Stomach (tissue), 9 donors: Measurements from ENCODE around the gene CELF4. TPM values are rescaled to one million over a fixed set of nuclear protein-coding genes. Genes with fewer than 3 reads are reported as not detected.

ENCODE experiments used
- DNase-seq, 2 donors: peaks; one replicate each; pipeline versions ENCODE4 v3.0.0 to v3.0.0-alpha.2; 2013 to 2019
- H3K27ac ChIP-seq, 5 donors: fragments of 200-600 bp in 4 of 5; sonication (generic) in 4 of 5; one replicate each; pipeline ENCODE4 v1.5.1; 2013 to 2019; ENCODE audit warnings: mild to moderate bottlenecking in 1 of 5, moderate library complexity in 1 of 5
- H3K27me3 ChIP-seq, 3 donors: fragments of 200-600 bp; sonication (generic); one replicate each; pipeline ENCODE4 v1.5.1; 2017 to 2019; ENCODE audit warnings: mixed run types in 1 of 3
- H3K36me3 ChIP-seq, 4 donors: fragments of 200-600 bp; sonication (generic); 1 replicate in 3 of 4; 2 replicates in 1 of 4; pipeline ENCODE4 v1.5.1; 2016 to 2019
- H3K4me1 ChIP-seq, 4 donors: fragments of 200-600 bp; sonication (generic); one replicate each; pipeline ENCODE4 v1.5.1; 2016 to 2019
- H3K4me3 ChIP-seq, 4 donors: fragments of 200-600 bp; sonication (generic) in 3 of 4; one replicate each; pipeline ENCODE4 v1.5.1; 2016 to 2019; ENCODE audit warnings: mild to moderate bottlenecking in 1 of 4
- H3K9me3 ChIP-seq, 4 donors: fragments of 200-600 bp; sonication (generic); one replicate each; pipeline ENCODE4 v1.5.1; 2016 to 2019
- CTCF ChIP-seq, 7 experiments: fragments of 450-650 bp in 4 of 7; fragments of 200-600 bp in 3 of 7; sonication (generic) in 3 of 7; IDR thresholded peaks; one replicate each; pipeline ENCODE4 v1.5.1; 2016 to 2019; ENCODE audit warnings: antibody characterized with exemption in 7 of 7, control low read depth in 2 of 7, mild to moderate bottlenecking in 1 of 7
- EP300 ChIP-seq: sonication (generic); formaldehyde crosslinking; IDR thresholded peaks from one replicate; pipeline ENCODE4 v1.6.1; 2017; ENCODE audit warnings: antibody characterized with exemption
- POLR2A ChIP-seq, 4 donors: fragments of 450-650 bp; IDR thresholded peaks; one replicate each; pipeline ENCODE4 v1.6.1; 2016; ENCODE audit warnings: antibody characterized with exemption in 4 of 4, control low read depth in 2 of 4, mild to moderate bottlenecking in 1 of 4, moderate library complexity in 1 of 4
- POLR2AphosphoS5 ChIP-seq, 3 donors: sonication (generic); formaldehyde crosslinking; IDR thresholded peaks; one replicate each; pipeline ENCODE4 v1.6.1; 2016; ENCODE audit warnings: antibody characterized with exemption in 3 of 3
- WGBS, 5 donors: extraction: QIAGEN DNeasy Blood & Tissue Kit in 3 of 5; methylation state at CpG; one replicate each; pipeline versions ENCODE4 v1.1.5 to v1.1.7; 2013 to 2018; 5-methylcytosine and 5-hydroxymethylcytosine counted together
- intact Hi-C: fragments of 100-400 bp; cut with DNase I; formaldehyde crosslinking; loops from one replicate; pipeline ENCODE4 v1.15.1; 2023; ENCODE audit warnings: low total_unique reads
- polyA plus RNA-seq, 3 donors: library from polyadenylated mRNA; stranded (reverse); fragments of 200-250 nt; gene quantifications; one replicate each; pipeline ENCODE4 v1.2.3, GENCODE V29; 2013
- total RNA-seq, 5 donors: library from RNA; depleted of rRNA; stranded (reverse); fragments of >200 nt; gene quantifications; one replicate each; pipeline versions ENCODE4 v1.1.0 to v1.2.3, GENCODE V29; 2014 to 2016
- donor health status: healthy with polysubstance abuse.
- donor health status: Bipolar disorder and iron deficiency.
- donor health status: healthy.

The CELF4 gene
- total and polyA plus RNA-seq, 8 donors = 0.93 to 2.4 (median 1.8) TPM; not detected in 2

GRCh38 chr18:37442477-37442876 is 123.1 kb downstream of the CELF4 start:
- Histone ChIP-seq H3K27ac (no peak overlapping the region), H3K36me3 (no peaks in the 10 kb centered on the region), H3K4me1 (no peaks in the 10 kb centered on the region), H3K27me3 (peaks cover 0 to 38% (median 0%) of the 10 kb centered on the region in 3 donors), H3K9me3 (peaks cover 0 to 9% (median 6%) of the 10 kb centered on the region in 4 donors), H3K4me3 (no peak overlapping the region)
- DNase-seq = no peak
- intact Hi-C loops = no loop called here
- TF ChIP-seq CTCF (IDR thresholded peaks at IDR 0.05) (no peak), POLR2A (IDR thresholded peaks at IDR 0.05) (no peak), EP300 (no peak), POLR2AphosphoS5 (IDR thresholded peaks at IDR 0.05) (no peak)
- WGBS, 5 donors = 71 to 78% (median 73%) methylated on average over 10 to 11 of the region's 11 CpGs

GRCh38 chr18:37441821-37442220 is 123.8 kb downstream of the CELF4 start:
- no peak for DNase-seq
- Histone ChIP-seq H3K9me3 (peaks cover 0 to 10% (median 6%) of the 10 kb centered on the region in 4 donors), H3K4me3 (no peak overlapping the region), H3K4me1 (no peaks in the 10 kb centered on the region), H3K27me3 (peaks cover 0 to 42% (median 0%) of the 10 kb centered on the region in 3 donors), H3K27ac (no peak overlapping the region), H3K36me3 (no peaks in the 10 kb centered on the region)
- intact Hi-C loops = no loop called here
- TF ChIP-seq POLR2A (IDR thresholded peaks at IDR 0.05) = no peak
- TF ChIP-seq EP300 = no peak
- no peak for TF ChIP-seq POLR2AphosphoS5 (IDR thresholded peaks at IDR 0.05)
- TF ChIP-seq CTCF (IDR thresholded peaks at IDR 0.05) = no peak
- 72 to 89% (median 77%) methylated on average over 11 of the region's 11 CpGs for WGBS, 5 donors

- no peak overlapping the region for H3K27ac ChIP-seq
- peaks cover 0 to 10% (median 6%) of the 10 kb centered on the region in 4 donors for H3K9me3 ChIP-seq
- no peaks in the 10 kb centered on the region for H3K36me3 ChIP-seq
- no peaks in the 10 kb centered on the region for H3K4me1 ChIP-seq
- intact Hi-C loops = no loop called here
- TF ChIP-seq EP300 (no peak), POLR2AphosphoS5 (IDR thresholded peaks at IDR 0.05) (no peak), CTCF (IDR thresholded peaks at IDR 0.05) (no peak), POLR2A (IDR thresholded peaks at IDR 0.05) (no peak)
- no peak overlapping the region for H3K4me3 ChIP-seq
- peaks cover 0 to 50% (median 6%) of the 10 kb centered on the region in 3 donors for H3K27me3 ChIP-seq
- 54 to 79% (median 67%) methylated on average over 4 to 6 of the region's 6 CpGs for WGBS, 5 donors
- DNase-seq = peak in 1 of 2 donors; percentile 49
Measured at GRCh38 chr18:37440206-37440605, 125.4 kb downstream of the CELF4 start.

GRCh38 chr18:37438417-37439180 is 127.0 kb downstream of the CELF4 start:
- TF ChIP-seq POLR2AphosphoS5 (IDR thresholded peaks at IDR 0.05) = no peak
- TF ChIP-seq EP300 = no peak
- no peak for TF ChIP-seq POLR2A (IDR thresholded peaks at IDR 0.05)
- intact Hi-C loops = loop anchor here (10.0 kb wide), 1 partner anchor 56 kb away; no protein-coding TSS in a partner anchor
- Histone ChIP-seq H3K27ac (no peak overlapping the region), H3K4me3 (no peak overlapping the region), H3K9me3 (peaks cover 0 to 10% (median 6%) of the 10 kb centered on the region in 4 donors), H3K4me1 (no peaks in the 10 kb centered on the region), H3K27me3 (peaks cover 0 to 40% (median 6%) of the 10 kb centered on the region in 3 donors), H3K36me3 (no peaks in the 10 kb centered on the region)
- WGBS, 5 donors = 74 to 87% (median 79%) methylated on average over 7 of the region's 7 CpGs
- no peak for DNase-seq
